K562 (cell line): ENCODE results near the gene COL20A1. TPM values are rescaled to one million over a fixed set of nuclear protein-coding genes. Genes with fewer than 3 reads are reported as not detected.

ENCODE experiments used
- CEBPZ ChIP-seq: fragments of 150-350 bp; IDR thresholded peaks from 2 replicates; pipeline ENCODE4 v1.6.1; 2014; ENCODE audit warnings: low read depth, mild to moderate bottlenecking, low read length, borderline replicate concordance
- ELF4 ChIP-seq: fragments of 450-650 bp; formaldehyde crosslinking; IDR thresholded peaks from 2 replicates; pipeline ENCODE4 v1.4.0; 2022; ENCODE audit warnings: missing genetic modification characterization
- KLF10 ChIP-seq: fragments of 250-450 bp; sonication (Bioruptor Pico); IDR thresholded peaks from 2 replicates; pipeline ENCODE4 v1.6.1; 2021; ENCODE audit warnings: matching md5 sums
- MED1 ChIP-seq: sonication (generic); formaldehyde crosslinking; IDR thresholded peaks from 2 replicates; pipeline ENCODE4 v1.8.1; 2023; ENCODE audit warnings: missing genetic modification reagents, borderline replicate concordance
- MLX ChIP-seq, 2 experiments: fragments of 450-650 bp in 1 of 2; sonication (generic) in 1 of 2; formaldehyde crosslinking; conservative IDR thresholded peaks; 2 replicates each; pipeline versions ENCODE4 v1.4.0 to v1.8.1; 2020 to 2022; ENCODE audit warnings: mild to moderate bottlenecking in 1 of 2, missing genetic modification reagents in 1 of 2
- NEUROD1 ChIP-seq: fragments of 150-350 bp; IDR thresholded peaks from 2 replicates; pipeline ENCODE4 v1.6.1; 2014; ENCODE audit warnings: borderline replicate concordance, low read length, low read depth; ENCODE audit not compliant: partially characterized antibody
- NRF1 ChIP-seq, 2 experiments: fragments of 450-650 bp; IDR thresholded peaks in 1 of 2; conservative IDR thresholded peaks in 1 of 2; 2 replicates each; pipeline ENCODE4 v1.6.1; 2014; ENCODE audit warnings: mild to moderate bottlenecking in 2 of 2
- PCBP2 ChIP-seq: fragments of 200-400 bp; formaldehyde crosslinking; IDR thresholded peaks from 2 replicates; pipeline ENCODE4 v1.6.1; 2018; ENCODE audit warnings: low read length, low read depth, mild to moderate bottlenecking, moderate library complexity; ENCODE audit not compliant: poor library complexity, severe bottlenecking
- SIN3B ChIP-seq: fragments of 450-650 bp; IDR thresholded peaks from 2 replicates; pipeline ENCODE4 v1.6.1; 2017; ENCODE audit warnings: low read depth, mild to moderate bottlenecking, moderate library complexity
- ZBTB40 ChIP-seq, 2 experiments: fragments of 450-650 bp in 1 of 2; sonication (generic) in 1 of 2; formaldehyde crosslinking in 1 of 2; IDR thresholded peaks; 2 replicates each; pipeline versions ENCODE4 v1.7.1 to v1.9.0; 2016 to 2022; ENCODE audit warnings: inconsistent platforms in 1 of 2, mild to moderate bottlenecking in 1 of 2, missing genetic modification reagents in 1 of 2
- ZNF263 ChIP-seq: sonication (generic); formaldehyde crosslinking; IDR thresholded peaks from 2 replicates; pipeline ENCODE4 v1.8.0; 2022; ENCODE audit warnings: mild to moderate bottlenecking, missing genetic modification reagents, borderline replicate concordance
- ZNF583 ChIP-seq: fragments of 250-450 bp; sonication (Bioruptor Pico); IDR thresholded peaks from 2 replicates; pipeline ENCODE4 v1.4.0; 2020
- polyA plus RNA-seq, 8 experiments: library from polyadenylated mRNA; depleted of rRNA in 4 of 8; stranded (reverse) in 5 of 8; unstranded in 3 of 8; fragments of >200 nt; fragmentation: Nextera tagmentation in 2 of 8; fragmentation: Illumina TruSeq in 1 of 8; extraction: Ambion mirVana in 2 of 8; extraction: Trizol in 1 of 8; gene quantifications; 2 replicates each; pipeline versions ENCODE4 v1.2.1 to v1.2.3, GENCODE V29; 2011 to 2014; ENCODE audit warnings: inconsistent platforms in 1 of 8, missing spikeins in 1 of 8
- total RNA-seq, 7 experiments: library from RNA; depleted of rRNA in 6 of 7; stranded (reverse); fragments of >200 nt in 6 of 7; fragmentation: Illumina TruSeq in 2 of 7; extraction: Trizol in 2 of 7; gene quantifications; 2 replicates each; pipeline versions ENCODE4 v1.2.1 to v1.2.3, GENCODE V29; 2011 to 2021; ENCODE audit warnings: low replicate concordance in 1 of 7

COL20A1 gene
- total and polyA plus RNA-seq, 9 of the 15 experiments (the other 6 are each of a cell fraction or from before 2014, with no cell fraction given): not detected

GRCh38 chr20:63272105-63273058 is 20.6 kb upstream of the COL20A1 start, which contains the start of gene ARFGAP1 (continued):
- TF ChIP-seq NEUROD1: peak; percentile 70
- no peak for TF ChIP-seq KLF10 (CRISPR knock-in tag)
- TF ChIP-seq SIN3B: peak; percentile 87
- peak; percentile 93 for TF ChIP-seq ZBTB40 (IDR thresholded peaks at IDR 0.05)
- TF ChIP-seq ZBTB40 (CRISPR knock-in tag; IDR thresholded peaks at IDR 0.05): no peak
- 0 out of 4 replicates have a peak, but pooled peaks of 1 of the 2 experiments have one; percentile 60 for TF ChIP-seq MLX (CRISPR knock-in tag; conservative IDR thresholded peaks at IDR 0.05)
- TF ChIP-seq MED1 (CRISPR knock-in tag): no peak
- TF ChIP-seq ZNF263 (CRISPR knock-in tag): peak; percentile 77
- no peak for TF ChIP-seq ELF4
- TF ChIP-seq PCBP2: no peak
- TF ChIP-seq CEBPZ: no peak
- peak; percentile 75 to 79 for TF ChIP-seq NRF1 (conservative IDR thresholded peaks at IDR 0.05 in 1 of 2, IDR thresholded peaks at IDR 0.05 in 1 of 2)
- 0 out of 2 replicates have a peak, but pooled peaks have one; percentile 31 for TF ChIP-seq ZNF583 (CRISPR knock-in tag)
